ENCODE data around the gene JAKMIP2.

Gene JAKMIP2

DNA sequence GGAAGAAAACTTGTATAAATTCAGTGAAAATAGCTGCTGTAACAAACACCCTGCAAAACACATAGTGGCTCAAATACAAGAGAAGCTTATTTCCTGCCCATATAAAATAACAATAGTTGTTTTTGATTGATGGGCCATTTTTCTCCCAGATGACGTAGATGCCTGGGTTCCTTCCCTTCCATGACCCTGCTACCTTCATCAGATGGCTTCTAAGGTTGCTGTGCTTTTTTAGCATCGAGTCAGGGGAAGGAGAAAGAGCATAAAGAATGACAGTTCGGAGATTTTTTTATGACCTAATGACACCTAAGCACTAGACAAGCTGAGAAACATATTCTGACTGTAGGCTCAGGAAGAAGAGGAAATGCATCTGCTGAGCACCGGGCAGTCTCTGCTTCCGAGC, 238.0 kb downstream of the JAKMIP2 start:
- DNase-seq, result no peak

- DNase-seq, result no peak
These were observed 243.5 kb downstream of the JAKMIP2 start for GRCh38 chr5:147539053-147539452.

GRCh38 chr5:147538236-147538635, 244.3 kb downstream of the JAKMIP2 start:
- no peak for DNase-seq

Data from CD4-positive, alpha-beta T cell treated with Interleukin-12 subunit alpha and Interleukin-12 subunit beta, for 1 hour (primary cell).